SK-N-SH treated with all-trans-retinoic acid at 6 μM for 48 hours (cell line): ENCODE results near the gene KLB.
"Not testable (repeated sequence)": the region's sequence is repeated elsewhere in the genome, so short reads cannot be mapped to it uniquely, and the experiment has no call there.

Experiments
- BACH2 ChIP-seq: fragments of 250-450 bp; sonication (Bioruptor Pico); IDR thresholded peaks from 2 replicates; pipeline ENCODE4 v1.9.0; 2021; ENCODE audit warnings: mild to moderate bottlenecking, borderline replicate concordance
- CREB5 ChIP-seq: fragments of 250-450 bp; sonication (Bioruptor Pico); IDR thresholded peaks from 2 replicates; pipeline ENCODE4 v1.5.1; 2020; ENCODE audit warnings: low read depth, mild to moderate bottlenecking, moderate library complexity
- CSDC2 ChIP-seq: fragments of 250-450 bp; sonication (Bioruptor Pico); IDR thresholded peaks from 2 replicates; pipeline ENCODE4 v1.5.0; 2020; ENCODE audit warnings: mild to moderate bottlenecking, moderate library complexity
- CSRNP3 ChIP-seq: fragments of 250-450 bp; sonication (Bioruptor Pico); IDR thresholded peaks from 2 replicates; pipeline ENCODE4 v1.5.1; 2021; ENCODE audit warnings: mild to moderate bottlenecking, moderate library complexity
- ESRRG ChIP-seq: fragments of 250-450 bp; sonication (Bioruptor Pico); IDR thresholded peaks from 2 replicates; pipeline ENCODE4 v1.6.1; 2021; ENCODE audit warnings: mild to moderate bottlenecking
- GLIS3 ChIP-seq: fragments of 250-450 bp; sonication (Bioruptor Pico); IDR thresholded peaks from 2 replicates; pipeline ENCODE4 v1.5.0; 2020; ENCODE audit warnings: mild to moderate bottlenecking, moderate library complexity
- PATZ1 ChIP-seq: fragments of 250-450 bp; sonication (Bioruptor Pico); IDR thresholded peaks from 2 replicates; pipeline ENCODE4 v1.8.0; 2020; ENCODE audit warnings: mild to moderate bottlenecking, moderate library complexity, borderline replicate concordance
- TCF4 ChIP-seq: fragments of 250-450 bp; sonication (Bioruptor Pico); IDR thresholded peaks from 2 replicates; pipeline ENCODE4 v1.8.0; 2021; ENCODE audit warnings: mild to moderate bottlenecking, moderate library complexity, borderline replicate concordance
- TSHZ2 ChIP-seq: fragments of 250-450 bp; sonication (Bioruptor Pico); IDR thresholded peaks from 2 replicates; pipeline ENCODE4 v1.5.0; 2020; ENCODE audit warnings: mild to moderate bottlenecking, moderate library complexity
- ZNF565 ChIP-seq: fragments of 450-650 bp; formaldehyde crosslinking; conservative IDR thresholded peaks from 2 replicates; pipeline ENCODE4 v1.5.0; 2020; ENCODE audit warnings: low read depth, mild to moderate bottlenecking, moderate library complexity

GRCh38 chr4:39401640-39402039 lies 5.1 kb upstream of the KLB start:
- not testable (repeated sequence) for TF ChIP-seq GLIS3; ESRRG (CRISPR knock-in tag); PATZ1 (CRISPR knock-in tag); CREB5 (CRISPR knock-in tag); TCF4 (CRISPR knock-in tag); BACH2 (CRISPR knock-in tag); ZNF565 (CRISPR knock-in tag); CSRNP3; CSDC2 (CRISPR knock-in tag); TSHZ2 (CRISPR knock-in tag)
